SK-N-SH treated with all-trans-retinoic acid at 6 μM for 48 hours (cell line): ENCODE measurements around the gene AXIN2.

Source experiments
- CREB5 ChIP-seq: fragments of 250-450 bp; sonication (Bioruptor Pico); IDR thresholded peaks from 2 replicates; pipeline ENCODE4 v1.5.1; 2020; ENCODE audit warnings: low read depth, mild to moderate bottlenecking, moderate library complexity
- GLIS3 ChIP-seq: fragments of 250-450 bp; sonication (Bioruptor Pico); IDR thresholded peaks from 2 replicates; pipeline ENCODE4 v1.5.0; 2020; ENCODE audit warnings: mild to moderate bottlenecking, moderate library complexity
- POU6F1 ChIP-seq: fragments of 250-450 bp; sonication (Bioruptor Pico); IDR thresholded peaks from 2 replicates; pipeline ENCODE4 v1.8.0; 2021; ENCODE audit warnings: low read depth, mild to moderate bottlenecking, moderate library complexity, borderline replicate concordance
- PPARA ChIP-seq: fragments of 250-450 bp; sonication (Bioruptor Pico); IDR thresholded peaks from 2 replicates; pipeline ENCODE4 v1.5.0; 2020; ENCODE audit warnings: mild to moderate bottlenecking, borderline replicate concordance
- RARB ChIP-seq: fragments of 250-450 bp; sonication (Bioruptor Pico); IDR thresholded peaks from 2 replicates; pipeline ENCODE4 v1.8.0; 2021; ENCODE audit warnings: mild to moderate bottlenecking, moderate library complexity
- SNAI2 ChIP-seq: fragments of 250-450 bp; sonication (Bioruptor Pico); IDR thresholded peaks from 2 replicates; pipeline ENCODE4 v1.5.0; 2020; ENCODE audit warnings: mild to moderate bottlenecking, moderate library complexity
- TSHZ2 ChIP-seq: fragments of 250-450 bp; sonication (Bioruptor Pico); IDR thresholded peaks from 2 replicates; pipeline ENCODE4 v1.5.0; 2020; ENCODE audit warnings: mild to moderate bottlenecking, moderate library complexity
- ZNF70 ChIP-seq: fragments of 450-650 bp; formaldehyde crosslinking; IDR thresholded peaks from 2 replicates; pipeline ENCODE4 v1.5.0; 2020; ENCODE audit warnings: mild to moderate bottlenecking, moderate library complexity

GRCh38 chr17:65537845-65538674 lies 23.4 kb downstream of the AXIN2 start:
- TF ChIP-seq GLIS3 (CRISPR knock-in tag) (no peak), PPARA (no peak), SNAI2 (no peak), CREB5 (CRISPR knock-in tag) (no peak), TSHZ2 (CRISPR knock-in tag) (no peak), RARB (CRISPR knock-in tag) (no peak), ZNF70 (CRISPR knock-in tag) (no peak), POU6F1 (CRISPR knock-in tag) (no peak)
